Neural progenitor cell (in vitro differentiated cells): ENCODE results near the gene HS3ST5. TPM values are rescaled to one million over a fixed set of nuclear protein-coding genes. Genes with fewer than 3 reads are reported as not detected.

ENCODE experiments used
- DNase-seq: peaks from one replicate; pipeline ENCODE4 v3.0.0-alpha.2; 2016; ENCODE audit warnings: low spot score
- H2AFZ ChIP-seq: fragments of 200-600 bp; sonication (generic); replicated peaks from 2 replicates; pipeline ENCODE4 v1.6.1; 2016; ENCODE audit warnings: antibody characterized with exemption
- H3F3A ChIP-seq: fragments of 200-600 bp; sonication (generic); 2 replicates; pipeline ENCODE4 v1.6.1; 2016; ENCODE audit warnings: antibody characterized with exemption, low read depth
- H3K27ac ChIP-seq: fragments of 200-600 bp; sonication (generic); 2 replicates; pipeline ENCODE4 v1.5.1; 2016; ENCODE audit warnings: mild to moderate bottlenecking
- H3K27me3 ChIP-seq: fragments of 200-600 bp; sonication (generic); 2 replicates; pipeline ENCODE4 v1.6.1; 2016; ENCODE audit warnings: mild to moderate bottlenecking, moderate library complexity
- H3K36me3 ChIP-seq: fragments of 200-600 bp; sonication (generic); 2 replicates; pipeline ENCODE4 v1.5.1; 2016
- H3K4me1 ChIP-seq: fragments of 200-600 bp; sonication (generic); 2 replicates; pipeline ENCODE4 v1.6.1; 2016; ENCODE audit warnings: mixed run types
- H3K4me2 ChIP-seq: fragments of 200-600 bp; sonication (generic); 2 replicates; pipeline ENCODE4 v1.6.1; 2016
- H3K4me3 ChIP-seq: fragments of 200-600 bp; sonication (generic); 2 replicates; pipeline ENCODE4 v1.5.1; 2016
- H3K79me2 ChIP-seq: fragments of 200-600 bp; sonication (generic); 2 replicates; pipeline ENCODE4 v1.6.1; 2016; ENCODE audit warnings: low read depth
- H3K9ac ChIP-seq: fragments of 200-600 bp; sonication (generic); 2 replicates; pipeline ENCODE4 v1.6.1; 2016
- H3K9me3 ChIP-seq: fragments of 200-600 bp; sonication (generic); 2 replicates; pipeline ENCODE4 v1.5.1; 2016; ENCODE audit warnings: low read depth
- H4K20me1 ChIP-seq: fragments of 200-600 bp; sonication (generic); 2 replicates; pipeline ENCODE4 v1.6.1; 2016; ENCODE audit warnings: low read depth
- H3K27ac Mint-ChIP-seq: 3 replicates; pipeline ENCODE4 v1.8.0; 2021; ENCODE audit warnings: mixed read lengths
- H3K27me3 Mint-ChIP-seq: 2 replicates; pipeline ENCODE4 v1.8.0; 2022; ENCODE audit warnings: low read depth, mild to moderate bottlenecking, inconsistent platforms, moderate library complexity, mixed read lengths; ENCODE audit not compliant: insufficient read depth
- H3K36me3 Mint-ChIP-seq: 3 replicates; pipeline ENCODE4 v1.8.0; 2021; ENCODE audit warnings: mixed read lengths
- H3K4me1 Mint-ChIP-seq: 3 replicates; pipeline ENCODE4 v1.8.0; 2021; ENCODE audit warnings: mixed read lengths
- H3K4me3 Mint-ChIP-seq: 3 replicates; pipeline ENCODE4 v1.8.0; 2021; ENCODE audit warnings: mild to moderate bottlenecking, moderate library complexity, mixed read lengths
- H3K9me3 Mint-ChIP-seq: 3 replicates; pipeline ENCODE4 v1.8.0; 2020; ENCODE audit warnings: mixed read lengths
- EZH2 ChIP-seq: fragments of 200-600 bp; sonication (generic); IDR thresholded peaks from 2 replicates; pipeline ENCODE4 v1.6.1; 2017; ENCODE audit warnings: antibody characterized with exemption, mild to moderate bottlenecking, moderate library complexity
- EZH2phosphoT487 ChIP-seq: fragments of 200-600 bp; sonication (generic); IDR thresholded peaks from 2 replicates; pipeline ENCODE4 v1.6.1; 2017; ENCODE audit warnings: antibody characterized with exemption
- total RNA-seq: library from RNA; depleted of rRNA; stranded (reverse); fragments of >200 nt; gene quantifications from 2 replicates; pipeline ENCODE4 v1.2.3, GENCODE V29; 2015; ENCODE audit warnings: low replicate concordance
- TF ChIP-seq, protein P1 (sequence below): fragments of 200-600 bp; sonication (generic); IDR thresholded peaks from 2 replicates; pipeline ENCODE4 v1.5.1; 2017; ENCODE audit warnings: antibody characterized with exemption, mild to moderate bottlenecking

HS3ST5 gene
- total RNA-seq, 1 donor from 2014 or later: 0.34 TPM

DNA sequence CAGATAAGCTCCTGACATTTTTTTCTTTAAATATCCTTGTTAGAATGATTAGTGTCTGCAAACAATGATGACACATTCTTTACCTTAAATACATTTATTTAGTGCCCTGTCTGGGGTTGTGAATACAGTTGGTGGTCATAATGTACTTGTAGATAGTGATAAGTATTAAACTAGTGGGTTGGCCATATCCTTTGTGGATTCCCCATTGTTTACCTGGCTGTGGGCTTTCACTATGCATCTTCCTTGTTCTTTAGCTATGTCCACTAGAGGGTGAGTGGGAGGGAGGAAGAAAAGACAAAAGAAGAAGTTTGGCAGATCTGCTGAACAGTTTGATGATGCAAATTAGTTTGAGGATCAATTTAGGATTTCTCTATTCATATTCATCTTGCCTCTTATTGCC, 15.7 kb downstream of the HS3ST5 start:
- H3K9ac ChIP-seq: no peak overlapping the region
- H3K36me3 Mint-ChIP-seq: no peaks in the 10 kb centered on the region
- H3K9me3 ChIP-seq: no peaks in the 10 kb centered on the region
- H3K27ac Mint-ChIP-seq: no peak overlapping the region
- H3F3A ChIP-seq: peaks cover 7% of the 10 kb centered on the region
- no peak overlapping the region for H3K4me2 ChIP-seq
- no peaks in the 10 kb centered on the region for H3K27me3 ChIP-seq
- H4K20me1 ChIP-seq: no peaks in the 10 kb centered on the region
- no peaks in the 10 kb centered on the region for H3K36me3 ChIP-seq
- peaks cover 14% of the 10 kb centered on the region for H3K79me2 ChIP-seq
- H3K4me3 ChIP-seq: no peak overlapping the region
- no peak overlapping the region for H2AFZ ChIP-seq
- H3K4me3 Mint-ChIP-seq: no peak overlapping the region
- H3K27me3 Mint-ChIP-seq: no peaks in the 10 kb centered on the region
- TF ChIP-seq, protein P1, sequence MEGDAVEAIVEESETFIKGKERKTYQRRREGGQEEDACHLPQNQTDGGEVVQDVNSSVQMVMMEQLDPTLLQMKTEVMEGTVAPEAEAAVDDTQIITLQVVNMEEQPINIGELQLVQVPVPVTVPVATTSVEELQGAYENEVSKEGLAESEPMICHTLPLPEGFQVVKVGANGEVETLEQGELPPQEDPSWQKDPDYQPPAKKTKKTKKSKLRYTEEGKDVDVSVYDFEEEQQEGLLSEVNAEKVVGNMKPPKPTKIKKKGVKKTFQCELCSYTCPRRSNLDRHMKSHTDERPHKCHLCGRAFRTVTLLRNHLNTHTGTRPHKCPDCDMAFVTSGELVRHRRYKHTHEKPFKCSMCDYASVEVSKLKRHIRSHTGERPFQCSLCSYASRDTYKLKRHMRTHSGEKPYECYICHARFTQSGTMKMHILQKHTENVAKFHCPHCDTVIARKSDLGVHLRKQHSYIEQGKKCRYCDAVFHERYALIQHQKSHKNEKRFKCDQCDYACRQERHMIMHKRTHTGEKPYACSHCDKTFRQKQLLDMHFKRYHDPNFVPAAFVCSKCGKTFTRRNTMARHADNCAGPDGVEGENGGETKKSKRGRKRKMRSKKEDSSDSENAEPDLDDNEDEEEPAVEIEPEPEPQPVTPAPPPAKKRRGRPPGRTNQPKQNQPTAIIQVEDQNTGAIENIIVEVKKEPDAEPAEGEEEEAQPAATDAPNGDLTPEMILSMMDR: peak; percentile 33
- TF ChIP-seq EZH2 (no peak), EZH2phosphoT487 (no peak)
- H3K4me1 Mint-ChIP-seq: peaks cover 13% of the 10 kb centered on the region
- H3K27ac ChIP-seq: no peak overlapping the region
- DNase-seq: no peak
- peaks cover 31% of the 10 kb centered on the region for H3K4me1 ChIP-seq
- H3K9me3 Mint-ChIP-seq: no peaks in the 10 kb centered on the region

DNA sequence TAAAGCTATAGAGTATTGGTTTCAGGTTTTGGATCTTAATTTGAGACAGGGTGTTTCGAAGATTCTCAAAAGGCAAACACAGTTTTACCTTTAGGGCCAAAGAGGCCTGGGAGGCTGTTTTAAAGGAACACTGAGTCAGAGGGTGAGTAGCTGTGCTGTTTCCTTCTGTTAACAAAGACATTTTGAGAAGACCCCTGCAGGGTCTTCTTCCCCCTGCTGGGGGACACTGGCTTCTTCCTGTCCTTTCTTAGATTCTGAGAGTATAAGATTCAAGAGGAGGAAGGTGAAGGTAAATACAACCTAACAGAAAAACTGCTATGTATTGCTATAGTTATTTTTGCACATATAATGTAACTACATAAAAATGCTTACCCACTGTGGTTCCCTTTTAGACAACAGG, 19.0 kb downstream of the HS3ST5 start:
- H3K4me2 ChIP-seq: no peak overlapping the region
- no peak overlapping the region for H3K4me3 ChIP-seq
- no peaks in the 10 kb centered on the region for H3K36me3 ChIP-seq
- no peaks in the 10 kb centered on the region for H3K27me3 Mint-ChIP-seq
- H2AFZ ChIP-seq: peak overlapping the region; percentile 22
- H3K27ac ChIP-seq: no peak overlapping the region
- peaks cover 8% of the 10 kb centered on the region for H3K79me2 ChIP-seq
- H3K4me3 Mint-ChIP-seq: no peak overlapping the region
- H3K4me1 ChIP-seq: peaks cover 22% of the 10 kb centered on the region
- no peaks in the 10 kb centered on the region for H3K9me3 Mint-ChIP-seq
- peaks cover 13% of the 10 kb centered on the region for H3K4me1 Mint-ChIP-seq
- H3K36me3 Mint-ChIP-seq: no peaks in the 10 kb centered on the region
- H3F3A ChIP-seq: peaks cover 7% of the 10 kb centered on the region
- DNase-seq: peak; percentile 14
- H3K9ac ChIP-seq: no peak overlapping the region
- TF ChIP-seq EZH2 (no peak), EZH2phosphoT487 (no peak)
- TF ChIP-seq, protein P1: no peak
- no peak overlapping the region for H3K27ac Mint-ChIP-seq
- no peaks in the 10 kb centered on the region for H3K27me3 ChIP-seq
- H3K9me3 ChIP-seq: no peaks in the 10 kb centered on the region
- no peaks in the 10 kb centered on the region for H4K20me1 ChIP-seq

DNA sequence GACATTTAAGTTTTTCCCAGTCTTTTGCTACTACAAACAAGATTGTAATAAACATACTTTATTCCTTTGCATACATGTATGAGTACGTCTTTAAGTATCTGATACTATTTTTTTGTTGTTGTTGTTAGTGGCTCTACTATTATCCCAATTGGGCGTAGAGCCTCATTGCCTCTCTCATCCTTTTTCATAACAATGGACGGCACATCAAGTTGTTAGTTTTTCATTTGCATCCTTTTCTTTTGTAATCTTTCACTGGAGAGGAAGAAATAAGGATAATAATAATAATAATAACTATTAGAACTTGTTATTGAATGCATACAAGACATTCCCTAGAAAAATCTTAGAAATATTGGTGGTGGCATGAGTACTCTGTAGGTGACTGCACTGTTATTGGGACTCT, 23.1 kb downstream of the HS3ST5 start:
- Mint-ChIP-seq H3K36me3 (no peaks in the 10 kb centered on the region), H3K4me1 (peaks cover 24% of the 10 kb centered on the region), H3K27me3 (peaks cover 2% of the 10 kb centered on the region), H3K27ac (no peak overlapping the region), H3K4me3 (no peak overlapping the region), H3K9me3 (no peaks in the 10 kb centered on the region)
- Histone ChIP-seq H3K27me3 (no peaks in the 10 kb centered on the region), H3F3A (peaks cover 7% of the 10 kb centered on the region), H3K9me3 (no peaks in the 10 kb centered on the region), H3K9ac (no peak overlapping the region), H3K79me2 (peaks cover 4% of the 10 kb centered on the region), H3K4me2 (no peak overlapping the region), H3K4me1 (peaks cover 21% of the 10 kb centered on the region), H3K27ac (no peak overlapping the region), H3K36me3 (no peaks in the 10 kb centered on the region), H3K4me3 (no peak overlapping the region), H2AFZ (no peak overlapping the region), H4K20me1 (no peaks in the 10 kb centered on the region)
- no peak for DNase-seq
- TF ChIP-seq EZH2: no peak
- TF ChIP-seq, protein P1: no peak
- TF ChIP-seq EZH2phosphoT487: no peak
